ENCODE results near the gene KLF7.

Gene KLF7

GRCh38 chr2:207161247-207162123 lies 4.3 kb downstream of the KLF7 start:
- Histone ChIP-seq H3K36me3 (ENCODE audit: low read depth) (peaks cover 80% of the 10 kb centered on the region), H3K4me3 (ENCODE audit: severe bottlenecking) (peak overlapping the region; percentile 61), H3K27ac (ENCODE audit: poor library complexity, severe bottlenecking) (peak overlapping the region; percentile 96), H3K9me3 (ENCODE audit: severe bottlenecking) (no peaks in the 10 kb centered on the region), H3K4me1 (ENCODE audit: insufficient read depth, poor library complexity, severe bottlenecking) (peaks cover 56% of the 10 kb centered on the region), H3K27me3 (ENCODE audit: insufficient read depth, poor library complexity, severe bottlenecking) (no peaks in the 10 kb centered on the region)
- TF ChIP-seq CTCF (IDR thresholded peaks at IDR 0.05; ENCODE audit: poor library complexity, severe bottlenecking), result no peak
- no peak for DNase-seq (ENCODE audit: low spot score)
- no peak for ATAC-seq (ENCODE audit: low read depth)

- DNase-seq (ENCODE audit: low spot score) (no peak), ATAC-seq (ENCODE audit: low read depth) (no peak)
- peaks cover 66% of the 10 kb centered on the region for H3K4me1 ChIP-seq (ENCODE audit: insufficient read depth, poor library complexity, severe bottlenecking)
- no peaks in the 10 kb centered on the region for H3K9me3 ChIP-seq (ENCODE audit: severe bottlenecking)
- no peaks in the 10 kb centered on the region for H3K27me3 ChIP-seq (ENCODE audit: insufficient read depth, poor library complexity, severe bottlenecking)
- no peak overlapping the region for H3K4me3 ChIP-seq (ENCODE audit: severe bottlenecking)
- peak overlapping the region; percentile 96 for H3K27ac ChIP-seq (ENCODE audit: poor library complexity, severe bottlenecking)
- TF ChIP-seq CTCF (IDR thresholded peaks at IDR 0.05; ENCODE audit: poor library complexity, severe bottlenecking), result no peak
- peaks cover 94% of the 10 kb centered on the region for H3K36me3 ChIP-seq (ENCODE audit: low read depth)
Observed at GRCh38 chr2:207160115-207160514, 5.6 kb downstream of the KLF7 start.

GRCh38 chr2:207159002-207159401 lies 6.7 kb downstream of the KLF7 start:
- H3K4me3 ChIP-seq (ENCODE audit: severe bottlenecking), result no peak overlapping the region
- H3K27me3 ChIP-seq (ENCODE audit: insufficient read depth, poor library complexity, severe bottlenecking), result no peaks in the 10 kb centered on the region
- H3K9me3 ChIP-seq (ENCODE audit: severe bottlenecking), result no peaks in the 10 kb centered on the region
- DNase-seq (ENCODE audit: low spot score) (no peak), ATAC-seq (ENCODE audit: low read depth) (no peak)
- H3K27ac ChIP-seq (ENCODE audit: poor library complexity, severe bottlenecking), result peak overlapping the region; percentile 33
- H3K36me3 ChIP-seq (ENCODE audit: low read depth), result peaks cover 98% of the 10 kb centered on the region
- no peak for TF ChIP-seq CTCF (IDR thresholded peaks at IDR 0.05; ENCODE audit: poor library complexity, severe bottlenecking)
- H3K4me1 ChIP-seq (ENCODE audit: insufficient read depth, poor library complexity, severe bottlenecking), result peaks cover 77% of the 10 kb centered on the region

GRCh38 chr2:207157731-207158130 lies 8.0 kb downstream of the KLF7 start:
- Histone ChIP-seq H3K27ac (ENCODE audit: poor library complexity, severe bottlenecking) (peak overlapping the region; percentile 33), H3K36me3 (ENCODE audit: low read depth) (peaks cover 98% of the 10 kb centered on the region), H3K27me3 (ENCODE audit: insufficient read depth, poor library complexity, severe bottlenecking) (no peaks in the 10 kb centered on the region), H3K4me1 (ENCODE audit: insufficient read depth, poor library complexity, severe bottlenecking) (peaks cover 88% of the 10 kb centered on the region), H3K4me3 (ENCODE audit: severe bottlenecking) (no peak overlapping the region), H3K9me3 (ENCODE audit: severe bottlenecking) (no peaks in the 10 kb centered on the region)
- DNase-seq (ENCODE audit: low spot score) (no peak), ATAC-seq (ENCODE audit: low read depth) (no peak)
- TF ChIP-seq CTCF (IDR thresholded peaks at IDR 0.05; ENCODE audit: poor library complexity, severe bottlenecking), result no peak

GRCh38 chr2:207157162-207157481 lies 8.6 kb downstream of the KLF7 start:
- Histone ChIP-seq H3K27ac (ENCODE audit: poor library complexity, severe bottlenecking) (peak overlapping the region; percentile 33), H3K36me3 (ENCODE audit: low read depth) (peaks cover 96% of the 10 kb centered on the region), H3K4me1 (ENCODE audit: insufficient read depth, poor library complexity, severe bottlenecking) (peaks cover 91% of the 10 kb centered on the region), H3K27me3 (ENCODE audit: insufficient read depth, poor library complexity, severe bottlenecking) (no peaks in the 10 kb centered on the region), H3K4me3 (ENCODE audit: severe bottlenecking) (no peak overlapping the region), H3K9me3 (ENCODE audit: severe bottlenecking) (no peaks in the 10 kb centered on the region)
- no peak for TF ChIP-seq CTCF (IDR thresholded peaks at IDR 0.05; ENCODE audit: poor library complexity, severe bottlenecking)
- no peak for DNase-seq (ENCODE audit: low spot score)
- ATAC-seq (ENCODE audit: low read depth), result no peak
